KMS-11 (cell line): ENCODE data around the gene PRSS8.

ENCODE experiments used
- H2AFZ ChIP-seq: fragments of 200-600 bp; sonication (generic); 2 replicates; pipeline ENCODE4 v1.6.1; 2016; ENCODE audit warnings: antibody characterized with exemption, mixed run types, low read depth
- H3K27ac ChIP-seq: fragments of 200-600 bp; sonication (generic); 2 replicates; pipeline ENCODE4 v1.6.1; 2016; ENCODE audit warnings: mild to moderate bottlenecking, mixed run types
- H3K27me3 ChIP-seq: fragments of 200-600 bp; sonication (generic); 2 replicates; pipeline ENCODE4 v1.6.1; 2017; ENCODE audit warnings: mild to moderate bottlenecking, low read depth, mixed run types, moderate library complexity; ENCODE audit not compliant: insufficient read depth
- H3K36me3 ChIP-seq: fragments of 200-600 bp; sonication (generic); 2 replicates; pipeline ENCODE4 v1.6.1; 2017; ENCODE audit warnings: mild to moderate bottlenecking, mixed run types; ENCODE audit not compliant: insufficient read depth
- H3K4me1 ChIP-seq: fragments of 200-600 bp; sonication (generic); 2 replicates; pipeline ENCODE4 v1.6.1; 2016; ENCODE audit warnings: mild to moderate bottlenecking, low read depth, mixed run types; ENCODE audit not compliant: poor library complexity, severe bottlenecking
- H3K4me2 ChIP-seq: fragments of 200-600 bp; sonication (generic); 2 replicates; pipeline ENCODE4 v1.7.0; 2016; ENCODE audit warnings: mild to moderate bottlenecking, mixed run types
- H3K4me3 ChIP-seq: fragments of 200-600 bp; sonication (generic); IDR thresholded peaks from 2 replicates; pipeline ENCODE4 v1.6.1; 2017; ENCODE audit warnings: low read depth, low read length, mixed read lengths; ENCODE audit not compliant: insufficient read depth
- H3K79me2 ChIP-seq: fragments of 200-600 bp; sonication (generic); 2 replicates; pipeline ENCODE4 v1.6.1; 2016; ENCODE audit warnings: low read depth, mixed run types; ENCODE audit not compliant: insufficient read depth
- H3K9ac ChIP-seq: fragments of 200-600 bp; sonication (generic); 2 replicates; pipeline ENCODE4 v1.6.1; 2016; ENCODE audit warnings: mild to moderate bottlenecking, mixed run types
- H4K20me1 ChIP-seq: fragments of 200-600 bp; sonication (generic); 2 replicates; pipeline ENCODE4 v1.6.1; 2016; ENCODE audit warnings: mild to moderate bottlenecking, mixed run types; ENCODE audit not compliant: insufficient read depth
- TF ChIP-seq, protein P1 (sequence below): fragments of 200-600 bp; sonication (generic); conservative IDR thresholded peaks from 2 replicates; pipeline ENCODE4 v1.6.1; 2017; ENCODE audit warnings: low read depth, mild to moderate bottlenecking, antibody characterized with exemption, low read length, moderate library complexity, mixed read lengths

The PRSS8 gene

DNA sequence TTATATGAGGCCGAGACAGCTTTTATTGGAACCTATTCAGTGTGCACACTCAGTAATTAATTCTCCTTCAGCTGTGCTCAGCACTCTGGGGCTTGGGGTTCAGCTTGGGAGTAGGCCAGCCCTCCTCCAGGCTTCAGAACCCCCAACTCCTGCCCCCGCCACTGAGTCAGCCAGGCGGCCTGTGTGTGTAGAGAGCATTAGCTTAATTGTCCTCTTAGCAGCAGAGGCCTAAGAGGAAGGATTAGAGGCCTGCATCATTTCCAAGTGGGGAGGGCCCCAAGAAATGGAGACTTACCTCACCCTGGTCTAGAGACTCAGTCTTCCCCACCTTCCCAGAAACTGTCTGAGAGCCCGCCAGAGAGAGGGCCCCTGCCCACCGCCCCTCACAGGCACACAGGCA lies 47.6 kb downstream of the PRSS8 start:
- Histone ChIP-seq H3K36me3 (no peaks in the 10 kb centered on the region), H3K9ac (no peak overlapping the region)

GRCh38 chr16:31087481-31087880 lies 48.0 kb downstream of the PRSS8 start:
- TF ChIP-seq, protein P1, sequence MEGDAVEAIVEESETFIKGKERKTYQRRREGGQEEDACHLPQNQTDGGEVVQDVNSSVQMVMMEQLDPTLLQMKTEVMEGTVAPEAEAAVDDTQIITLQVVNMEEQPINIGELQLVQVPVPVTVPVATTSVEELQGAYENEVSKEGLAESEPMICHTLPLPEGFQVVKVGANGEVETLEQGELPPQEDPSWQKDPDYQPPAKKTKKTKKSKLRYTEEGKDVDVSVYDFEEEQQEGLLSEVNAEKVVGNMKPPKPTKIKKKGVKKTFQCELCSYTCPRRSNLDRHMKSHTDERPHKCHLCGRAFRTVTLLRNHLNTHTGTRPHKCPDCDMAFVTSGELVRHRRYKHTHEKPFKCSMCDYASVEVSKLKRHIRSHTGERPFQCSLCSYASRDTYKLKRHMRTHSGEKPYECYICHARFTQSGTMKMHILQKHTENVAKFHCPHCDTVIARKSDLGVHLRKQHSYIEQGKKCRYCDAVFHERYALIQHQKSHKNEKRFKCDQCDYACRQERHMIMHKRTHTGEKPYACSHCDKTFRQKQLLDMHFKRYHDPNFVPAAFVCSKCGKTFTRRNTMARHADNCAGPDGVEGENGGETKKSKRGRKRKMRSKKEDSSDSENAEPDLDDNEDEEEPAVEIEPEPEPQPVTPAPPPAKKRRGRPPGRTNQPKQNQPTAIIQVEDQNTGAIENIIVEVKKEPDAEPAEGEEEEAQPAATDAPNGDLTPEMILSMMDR, result no peak
- H4K20me1 ChIP-seq, result no peaks in the 10 kb centered on the region
- H3K79me2 ChIP-seq, result 0 out of 2 replicates have a peak, but pooled peaks cover 8% of the 10 kb centered on the region
- H3K4me3 ChIP-seq, result no peak overlapping the region
- H3K27ac ChIP-seq, result no peak overlapping the region
- H3K27me3 ChIP-seq, result no peaks in the 10 kb centered on the region
- no peaks in the 10 kb centered on the region for H3K36me3 ChIP-seq
- H3K9ac ChIP-seq, result no peak overlapping the region
- H2AFZ ChIP-seq, result no peak overlapping the region
- no peaks in the 10 kb centered on the region for H3K4me1 ChIP-seq
- H3K4me2 ChIP-seq, result no peak overlapping the region

More for the DNA sequence above, 47.6 kb downstream of the PRSS8 start:
- H3K4me3 ChIP-seq, result no peak overlapping the region
- TF ChIP-seq, protein P1, result no peak
- no peaks in the 10 kb centered on the region for H4K20me1 ChIP-seq
- no peaks in the 10 kb centered on the region for H3K4me1 ChIP-seq
- no peaks in the 10 kb centered on the region for H3K27me3 ChIP-seq
- H3K27ac ChIP-seq, result no peak overlapping the region
- no peak overlapping the region for H2AFZ ChIP-seq
- no peak overlapping the region for H3K4me2 ChIP-seq
- 0 out of 2 replicates have a peak, but pooled peaks cover 13% of the 10 kb centered on the region for H3K79me2 ChIP-seq

- Histone ChIP-seq H2AFZ (no peak overlapping the region), H3K79me2 (0 out of 2 replicates have a peak, but pooled peaks cover 3% of the 10 kb centered on the region), H3K27ac (no peak overlapping the region), H3K9ac (no peak overlapping the region), H4K20me1 (no peaks in the 10 kb centered on the region), H3K4me1 (no peaks in the 10 kb centered on the region), H3K27me3 (no peaks in the 10 kb centered on the region), H3K36me3 (no peaks in the 10 kb centered on the region), H3K4me2 (no peak overlapping the region), H3K4me3 (no peak overlapping the region)
- TF ChIP-seq, protein P1, result no peak
These were observed 49.0 kb downstream of the PRSS8 start for GRCh38 chr16:31086629-31086906.

DNA sequence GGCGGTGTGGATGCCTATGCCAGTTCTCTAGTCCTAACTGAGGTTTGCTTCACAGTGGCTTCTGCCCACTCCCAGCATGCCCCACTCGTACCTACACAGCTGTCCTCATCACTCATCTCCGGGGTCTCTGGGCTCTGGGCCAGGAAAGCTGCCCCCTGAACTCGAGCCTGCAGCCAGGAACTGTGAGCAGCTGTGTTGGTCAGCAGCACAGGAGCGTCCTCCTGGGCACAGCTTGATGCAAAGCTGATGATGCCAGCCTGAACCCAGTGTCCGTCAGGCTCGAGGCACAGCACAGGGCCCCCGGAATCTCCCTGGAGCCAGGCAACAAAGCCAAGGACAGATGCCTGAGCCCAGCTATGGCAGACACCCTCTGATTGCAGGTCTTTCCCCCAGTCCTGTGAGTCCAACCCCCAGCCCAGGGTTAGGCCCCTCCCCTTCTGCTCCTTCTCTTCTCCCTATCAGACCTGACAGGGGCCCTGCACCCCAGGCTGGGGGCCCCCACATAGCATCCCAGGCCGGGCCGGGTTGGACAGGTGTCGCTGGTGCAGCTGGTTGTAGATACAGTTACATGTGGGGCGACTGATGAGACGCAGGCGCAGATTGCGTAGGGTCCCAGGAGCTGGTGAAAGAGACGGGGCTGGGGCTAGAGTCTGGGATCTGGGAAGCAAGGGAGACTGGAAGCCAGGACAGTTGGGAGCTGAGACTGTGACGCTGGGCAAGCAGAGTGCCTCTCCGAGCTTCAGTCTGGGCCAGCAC lies 49.5 kb downstream of the PRSS8 start:
- H3K4me2 ChIP-seq, result no peak overlapping the region
- no peak overlapping the region for H3K4me3 ChIP-seq
- no peaks in the 10 kb centered on the region for H3K4me1 ChIP-seq
- no peaks in the 10 kb centered on the region for H3K27me3 ChIP-seq
- no peaks in the 10 kb centered on the region for H3K79me2 ChIP-seq
- H3K27ac ChIP-seq, result no peak overlapping the region
- TF ChIP-seq, protein P1, result no peak
- no peak overlapping the region for H3K9ac ChIP-seq
- H2AFZ ChIP-seq, result no peak overlapping the region
- no peaks in the 10 kb centered on the region; the same call in 1 of the 2 replicates for H3K36me3 ChIP-seq
- H4K20me1 ChIP-seq, result no peaks in the 10 kb centered on the region
